GM19438 (cell line): ENCODE data around the gene EML5.
"Not testable (repeated sequence)": the region's sequence is repeated elsewhere in the genome, so short reads cannot be mapped to it uniquely, and the experiment has no call there.

Experiments
- ATAC-seq: cut with Tn5 transposase; IDR thresholded peaks from one replicate; pipeline ENCODE4 v1.9.1; 2021; ENCODE audit warnings: low read depth; ENCODE audit not compliant: unreplicated experiment

The EML5 gene

DNA sequence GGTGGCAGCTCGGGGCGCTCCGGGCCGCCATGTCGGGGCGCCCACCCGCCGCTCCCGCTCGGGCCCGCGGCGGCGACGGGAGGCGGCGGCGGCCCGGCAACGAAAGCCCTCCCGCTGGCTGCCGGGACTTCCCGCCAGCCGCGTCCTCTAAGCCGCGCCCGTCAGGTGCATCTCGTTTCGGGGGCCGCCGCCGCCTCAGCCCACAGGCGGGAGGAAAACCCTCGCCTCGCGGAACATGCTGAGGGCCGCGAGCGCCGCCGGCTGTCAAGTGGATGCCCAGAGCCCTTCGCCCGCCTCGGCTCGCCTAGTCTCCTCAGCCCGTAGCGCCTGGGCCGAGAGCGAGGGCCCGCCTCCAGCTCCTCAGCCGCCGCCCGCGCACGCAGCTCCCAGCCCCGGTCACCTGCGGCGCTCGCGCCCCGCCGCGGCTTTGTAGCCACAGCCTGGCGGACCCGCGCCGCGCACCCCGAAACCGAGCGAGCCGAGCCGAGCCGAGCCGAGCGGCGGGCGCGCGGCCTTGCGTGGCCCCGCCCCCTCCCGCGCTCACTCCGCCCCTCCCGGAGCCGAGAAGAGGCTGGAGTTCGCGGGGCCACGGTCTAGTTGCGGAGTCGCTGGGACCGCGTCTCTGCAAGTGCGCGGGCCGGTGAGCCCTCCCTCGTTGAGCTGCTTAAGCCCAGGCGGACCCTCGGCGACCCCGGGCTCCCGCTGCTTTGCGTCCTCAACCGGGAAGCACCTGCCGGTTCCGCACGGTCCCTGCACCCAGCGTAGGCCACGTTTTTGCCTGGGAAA is at the start of gene EML5:
EML5 (minus strand) TSS at position 481 of the 786 bp plus-strand sequence; CDS start at position 31, 450 bp downstream.
- peak; percentile 87 for ATAC-seq

DNA sequence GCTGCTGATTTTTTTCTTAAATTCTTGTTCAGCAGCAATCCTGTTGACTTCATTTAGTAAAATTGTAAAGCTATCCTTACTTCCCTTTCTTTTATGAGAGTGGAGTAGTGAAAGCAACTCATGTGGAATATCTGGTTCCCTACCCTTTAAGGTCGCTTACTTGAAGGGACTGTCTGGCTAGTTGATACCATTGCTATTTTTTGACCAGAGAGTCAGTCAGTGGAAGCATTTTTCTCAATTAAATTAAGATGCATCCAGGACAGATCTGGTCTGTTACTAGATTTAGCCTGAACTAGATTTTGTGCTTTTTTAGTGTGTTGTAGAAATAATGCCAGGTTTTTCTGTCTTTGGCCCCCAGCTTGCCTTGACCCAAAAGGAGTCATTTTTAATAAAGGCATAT is 49.7 kb upstream of the EML5 start:
- ATAC-seq, result no peak

DNA sequence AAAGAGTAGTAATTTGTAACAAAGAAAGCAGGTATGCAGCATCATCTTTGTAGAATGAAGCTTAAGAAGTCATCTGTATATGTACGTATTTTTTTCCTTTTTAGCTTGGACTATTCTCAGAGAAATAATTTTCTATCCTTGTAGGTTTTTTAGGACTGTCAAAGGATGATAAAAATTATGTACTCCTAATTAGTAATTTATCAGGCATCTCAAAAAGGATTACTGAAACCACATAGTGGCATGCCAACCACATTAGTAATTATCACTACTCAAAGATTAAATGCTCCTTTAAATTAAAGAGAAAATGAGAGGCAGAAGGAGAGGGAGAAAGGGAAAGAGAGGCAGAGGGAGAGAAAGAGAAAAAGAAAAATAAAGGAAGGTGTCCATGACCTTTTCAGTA is 49.0 kb upstream of the EML5 start:
- no peak for ATAC-seq

GRCh38 chr14:88840926-88841325 is 48.2 kb upstream of the EML5 start:
- no peak for ATAC-seq

DNA sequence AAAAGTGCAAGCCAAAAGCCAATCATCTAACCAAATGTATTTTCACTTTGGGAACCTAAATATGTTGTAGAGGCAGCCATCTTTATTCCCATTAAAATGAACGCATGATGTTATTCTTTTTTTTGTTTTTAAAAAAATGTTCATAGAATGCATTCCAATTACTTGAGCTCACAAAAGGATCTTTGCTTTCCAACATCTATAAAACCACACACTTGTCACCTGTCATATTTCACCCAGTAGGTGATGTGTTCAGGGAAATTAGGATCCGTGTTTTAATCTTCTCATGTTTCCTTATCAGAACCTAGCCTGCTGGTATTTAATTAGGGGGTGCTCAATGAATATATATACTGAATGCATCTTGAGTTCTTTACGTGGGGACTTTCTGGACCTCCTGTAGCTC is 45.3 kb upstream of the EML5 start:
- no peak for ATAC-seq

DNA sequence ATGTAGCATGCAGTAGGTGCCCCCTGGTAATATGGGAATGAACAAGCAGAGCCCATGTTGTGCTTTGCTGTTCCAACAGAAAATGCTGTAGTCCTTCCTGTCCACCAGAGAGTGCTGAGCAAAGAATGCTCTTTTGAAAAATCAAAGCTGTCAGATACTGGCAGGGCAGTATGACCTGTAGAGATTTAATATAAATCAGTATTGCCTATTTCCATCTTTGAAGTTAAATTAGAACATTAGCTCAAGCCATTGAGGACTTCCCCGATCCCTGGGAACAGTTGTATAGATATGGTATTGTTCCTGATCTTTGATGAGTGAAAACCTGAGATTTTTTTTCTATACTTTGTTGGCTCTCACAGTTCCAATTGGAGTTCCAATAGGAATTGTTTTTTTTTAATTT is 44.7 kb upstream of the EML5 start:
- ATAC-seq, result no peak

- no peak for ATAC-seq
These were observed 42.9 kb upstream of the EML5 start for GRCh38 chr14:88835661-88836060.

GRCh38 chr14:88834883-88835431 is 42.2 kb upstream of the EML5 start:
- no peak for ATAC-seq

DNA sequence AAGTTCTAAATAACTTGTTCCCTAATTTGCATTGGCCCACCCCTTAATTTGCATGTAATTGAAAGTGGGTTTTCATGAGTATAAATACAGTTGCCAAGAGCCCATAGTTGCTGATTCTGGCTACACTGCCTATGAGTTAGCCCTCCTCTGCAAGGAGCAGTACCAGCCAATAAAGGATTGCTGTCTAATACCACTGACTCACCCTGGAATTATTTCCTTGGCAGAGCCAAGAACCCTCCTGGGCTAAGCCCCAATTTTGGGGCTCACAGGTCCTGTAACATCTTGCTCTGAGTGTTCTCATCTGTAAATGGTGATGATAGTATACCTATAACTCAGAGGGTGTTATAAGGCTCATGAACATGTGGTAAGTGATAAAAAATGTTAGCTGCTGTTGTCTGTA is 38.5 kb upstream of the EML5 start:
- ATAC-seq, result no peak

GRCh38 chr14:88829685-88830302 is 37.0 kb upstream of the EML5 start:
- no peak for ATAC-seq

DNA sequence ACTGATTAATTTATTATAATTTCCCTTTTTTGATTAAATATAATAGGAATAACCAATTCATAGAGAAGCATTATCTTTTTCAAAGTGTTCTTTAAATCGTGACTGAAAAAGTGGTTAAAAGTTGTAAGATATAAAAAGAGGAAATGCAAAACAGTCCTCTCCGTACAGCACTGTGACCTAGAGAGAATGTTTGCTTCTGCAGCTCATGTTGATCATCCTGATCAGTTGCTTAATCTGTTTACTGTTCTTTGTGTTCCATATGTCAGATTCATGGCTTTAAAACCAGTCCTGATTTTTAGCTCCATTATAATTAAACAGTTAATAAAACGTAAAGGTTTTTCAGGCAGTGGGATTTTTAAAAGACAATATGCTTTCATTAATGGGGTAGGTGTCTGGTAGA is 36.4 kb upstream of the EML5 start:
- no peak for ATAC-seq

DNA sequence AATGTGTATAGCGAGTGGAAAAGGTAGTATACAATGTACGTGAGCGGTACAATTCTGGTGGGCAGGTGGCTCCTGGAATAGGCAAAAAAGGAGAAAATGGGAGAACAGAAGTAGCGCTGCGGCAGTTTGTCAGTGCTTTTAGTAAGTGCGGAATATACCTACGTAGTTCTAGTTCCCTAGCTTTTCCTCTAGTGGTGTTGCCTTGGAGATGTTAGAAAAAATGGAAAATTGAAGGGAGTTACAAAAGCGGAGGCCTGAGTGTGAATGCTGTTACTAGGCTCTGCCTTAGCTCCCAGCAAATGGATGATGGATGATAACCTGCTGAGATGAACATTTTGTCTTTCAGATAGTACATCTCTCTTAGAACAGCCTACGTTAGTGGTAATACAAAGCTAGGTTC is 32.8 kb upstream of the EML5 start:
- ATAC-seq, result no peak

DNA sequence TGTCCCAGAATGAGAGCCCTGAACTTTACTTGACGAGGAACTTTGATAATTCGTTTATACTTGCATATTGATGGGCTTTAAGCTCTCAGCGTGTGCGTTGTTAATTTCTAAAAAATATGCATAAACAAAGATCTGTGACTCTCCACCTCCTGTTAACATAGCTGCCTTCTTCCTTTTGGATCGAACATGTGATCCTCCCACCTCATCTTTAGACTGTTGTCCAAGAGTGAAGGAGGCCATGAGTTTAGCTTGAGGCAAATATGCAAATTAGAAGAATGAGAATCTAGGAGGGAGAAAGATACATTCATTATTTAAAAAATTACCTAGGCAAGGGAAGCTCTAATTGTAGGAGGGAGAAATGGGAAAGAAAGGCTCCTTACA is 32.3 kb upstream of the EML5 start:
- ATAC-seq, result no peak

- ATAC-seq, result peak; percentile 98
These were observed 31.7 kb upstream of the EML5 start, which contains the start of gene TTC8 for GRCh38 chr14:88824314-88825077. TSS of gene TTC8 (plus strand) at chr14:88824651. CDS start at chr14:88824708, 57 bp downstream.

- ATAC-seq, result peak; percentile 5
These were observed 31.2 kb upstream of the EML5 start for GRCh38 chr14:88823968-88824313.

DNA sequence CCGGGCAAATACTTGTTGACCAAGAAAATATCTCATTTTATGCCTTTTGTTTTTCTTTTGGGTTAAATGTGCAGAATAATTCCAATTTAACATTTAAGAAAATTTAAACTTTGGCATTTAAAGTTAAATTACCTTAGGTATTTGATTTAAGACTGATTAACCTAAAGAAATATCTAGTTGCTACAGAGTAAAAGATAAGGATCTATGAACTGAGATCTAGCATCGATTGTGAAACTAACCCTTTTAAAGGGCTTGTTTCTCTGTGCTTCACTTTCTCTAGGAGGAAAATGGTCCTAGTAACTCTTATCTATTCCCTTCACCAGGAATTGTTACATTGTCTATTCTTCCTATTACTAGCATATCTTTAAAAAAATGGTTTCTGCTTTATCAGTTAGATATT is 29.1 kb upstream of the EML5 start:
- ATAC-seq, result no peak

- ATAC-seq, result no peak
These were observed 28.6 kb upstream of the EML5 start for GRCh38 chr14:88821378-88821777.

DNA sequence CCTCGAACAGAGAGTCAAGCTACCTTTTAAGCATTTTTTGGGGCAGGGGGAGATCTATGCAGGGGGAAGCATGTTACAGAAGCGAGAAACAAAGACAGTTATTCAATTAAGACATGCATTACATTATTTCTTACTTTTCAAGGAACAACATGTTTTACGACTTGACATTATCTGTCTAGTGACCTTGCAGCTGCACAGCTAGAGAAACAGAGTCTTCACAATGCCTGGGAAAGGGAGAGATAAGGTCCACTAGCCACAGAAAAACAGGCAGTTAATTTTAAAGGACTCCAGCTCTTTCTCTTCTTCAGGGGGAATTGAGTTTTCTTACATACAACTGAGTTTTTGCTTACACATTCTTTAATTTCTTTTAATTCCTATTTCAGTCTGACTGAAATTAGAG is 26.9 kb upstream of the EML5 start:
- ATAC-seq, result not testable (repeated sequence)

- ATAC-seq, result no peak
These were observed 25.3 kb upstream of the EML5 start for GRCh38 chr14:88818018-88818417.

- ATAC-seq, result no peak
These were observed 23.2 kb upstream of the EML5 start for GRCh38 chr14:88815980-88816379.

DNA sequence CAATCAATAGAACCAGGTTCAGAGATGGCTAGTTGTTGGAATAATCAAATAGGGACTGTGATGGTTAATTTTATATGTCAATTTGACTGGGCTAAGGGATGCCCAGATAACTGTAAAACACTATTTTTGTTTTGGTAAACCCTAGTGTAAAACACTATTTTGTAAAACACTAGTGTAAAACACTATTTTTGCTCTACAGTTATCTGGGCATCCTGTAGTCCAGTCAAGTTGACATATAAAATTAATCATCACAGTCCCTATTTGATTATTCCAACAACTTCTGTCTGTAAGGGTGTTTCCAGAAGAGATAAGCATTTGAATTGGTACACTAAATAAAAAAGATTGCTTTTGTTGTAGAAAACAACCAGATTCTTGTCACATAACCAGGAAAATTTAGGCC is 15.6 kb upstream of the EML5 start:
- no peak for ATAC-seq
